Endothelial cell of umbilical vein (primary cell): Measurements from ENCODE around the gene EZH1. TPM values are rescaled to one million over a fixed set of nuclear protein-coding genes. Genes with fewer than 3 reads are reported as not detected.

Experiments used
- BruUV-seq: library from RNA; stranded (reverse); fragments of 400-500 nt; replicated peaks from 2 replicates; lab custom pipeline; 2021; lab: Mats Ljungman, UMichigan
- CTCF ChIA-PET: fragments of 300-600, 350-600 bp; sonication (Branson Sonifier 250); formaldehyde crosslinking; loops from one replicate; lab custom pipeline; 2021; ENCODE audit warnings: antibody characterized with exemption, inconsistent platforms; lab: Charles Lee
- POLR2A ChIA-PET: fragments of 300-600, 350-600 bp; sonication (Branson Sonifier 250); formaldehyde crosslinking; loops from one replicate; lab custom pipeline; 2021; ENCODE audit warnings: antibody characterized with exemption, inconsistent platforms; lab: Charles Lee
- DNase-seq: peaks from one replicate; pipeline ENCODE4 v3.0.0-alpha.2; 2011; ENCODE audit warnings: low read depth, low spot score
- FAIRE-seq: peaks from 2 replicates; lab custom pipeline; 2011; peaks lifted over from hg19 to GRCh38; lab: Jason Lieb, UNC
- H2AFZ ChIP-seq: 2 replicates; pipeline ENCODE4 v1.6.0; 2012; ENCODE audit warnings: low read depth, low read length, control low read depth, inconsistent platforms
- H3K27ac ChIP-seq: 2 replicates; pipeline ENCODE4 v1.5.1; 2011; ENCODE audit warnings: low read depth, mild to moderate bottlenecking, control low read depth, low read length, moderate library complexity; ENCODE audit not compliant: insufficient read depth
- H3K27me3 ChIP-seq, 2 experiments: 2 replicates each; pipeline versions ENCODE4 v1.6.0 to v1.6.1; 2011; ENCODE audit warnings: low read length in 2 of 2, mixed read lengths in 1 of 2; ENCODE audit not compliant: control insufficient read depth in 2 of 2, insufficient read depth in 2 of 2
- H3K36me3 ChIP-seq, 2 experiments: 2 replicates in 1 of 2; 3 replicates in 1 of 2; pipeline ENCODE4 v1.5.1; 2011; ENCODE audit warnings: low read length in 2 of 2, mild to moderate bottlenecking in 1 of 2, moderate library complexity in 1 of 2; ENCODE audit not compliant: control insufficient read depth in 2 of 2, insufficient read depth in 2 of 2; ENCODE audit errors: extremely low read depth in 1 of 2
- H3K4me1 ChIP-seq: 3 replicates; pipeline ENCODE4 v1.5.1; 2011; ENCODE audit warnings: mild to moderate bottlenecking, low read length; ENCODE audit not compliant: control insufficient read depth, insufficient read depth; ENCODE audit errors: extremely low read depth
- H3K4me2 ChIP-seq: 2 replicates; pipeline ENCODE4 v1.6.1; 2011; ENCODE audit warnings: low read length, control low read depth, mixed read lengths; ENCODE audit not compliant: insufficient read depth
- H3K4me3 ChIP-seq, 3 experiments: fragments of 200-600 bp in 1 of 3; sonication (generic), shearing (Covaris generic) in 1 of 3; replicated peaks in 1 of 3; 2 replicates each; pipeline ENCODE4 v1.5.1; 2011 to 2016; ENCODE audit warnings: control low read depth in 3 of 3, low read length in 3 of 3, mild to moderate bottlenecking in 2 of 3, inconsistent platforms in 1 of 3, low read depth in 1 of 3, moderate library complexity in 1 of 3; ENCODE audit not compliant: insufficient read depth in 1 of 3
- H3K79me2 ChIP-seq: 2 replicates; pipeline ENCODE4 v1.6.0; 2012; ENCODE audit warnings: low read length, inconsistent platforms; ENCODE audit not compliant: control insufficient read depth, insufficient read depth
- H3K9ac ChIP-seq: replicated peaks from 2 replicates; pipeline ENCODE3; 2011; ENCODE audit warnings: low read length, control low read depth; ENCODE audit not compliant: insufficient read depth; ENCODE audit errors: extremely low read depth
- H3K9me1 ChIP-seq: replicated peaks from 3 replicates; pipeline ENCODE4 v1.6.0; 2011; ENCODE audit warnings: mild to moderate bottlenecking, low read length; ENCODE audit not compliant: control insufficient read depth, insufficient read depth; ENCODE audit errors: extremely low read depth
- H3K9me3 ChIP-seq: replicated peaks from 2 replicates; pipeline ENCODE4 v1.5.1; 2012; ENCODE audit warnings: low read length, inconsistent platforms; ENCODE audit not compliant: control insufficient read depth, insufficient read depth
- H4K20me1 ChIP-seq: replicated peaks from 2 replicates; pipeline ENCODE3; 2011; ENCODE audit warnings: mild to moderate bottlenecking, low read length; ENCODE audit not compliant: control insufficient read depth, insufficient read depth; ENCODE audit errors: extremely low read depth
- CTCF ChIP-seq, 2 donors: IDR thresholded peaks; 1 replicate in 1 of 2; 2 replicates in 1 of 2; pipeline ENCODE4 v1.5.1; 2011; ENCODE audit warnings: low read length in 2 of 2, mild to moderate bottlenecking in 2 of 2, moderate library complexity in 2 of 2, control low read depth in 1 of 2, inconsistent platforms in 1 of 2, low read depth in 1 of 2; ENCODE audit not compliant: insufficient read depth in 1 of 2; ENCODE audit errors: extremely low read depth in 1 of 2
- GATA2 ChIP-seq: IDR thresholded peaks from 2 replicates; pipeline ENCODE4 v1.7.0; 2011; ENCODE audit warnings: low read depth, mild to moderate bottlenecking, moderate library complexity, mixed read lengths, low read length; ENCODE audit not compliant: insufficient read length, insufficient read depth
- MAX ChIP-seq: IDR thresholded peaks from 2 replicates; pipeline ENCODE4 v1.6.1; 2011; ENCODE audit not compliant: insufficient read depth, insufficient read length
- POLR2A ChIP-seq: IDR thresholded peaks from 2 replicates; pipeline ENCODE4 v1.6.1; 2012; ENCODE audit warnings: low read depth, mild to moderate bottlenecking, control low read depth, low read length
- POLR2AphosphoS5 ChIP-seq: IDR thresholded peaks from 2 replicates; pipeline ENCODE4 v1.6.1; 2012; ENCODE audit warnings: low read depth, mild to moderate bottlenecking, control low read depth, low read length, moderate library complexity; ENCODE audit not compliant: insufficient read depth
- dilution Hi-C: fragments of 300-500 bp; cut with MboI; formaldehyde crosslinking; loops from one replicate; pipeline ENCODE4 v1.15.0; 2019; ENCODE audit warnings: low sequenced_read_pairs; ENCODE audit not compliant: extremely low pct_ligation_motif_present
- intact Hi-C: fragments of 100-400 bp; cut with micrococcal nuclease; formaldehyde crosslinking; loops from one replicate; pipeline ENCODE4 v1.10.0; 2022
- polyA plus RNA-seq, 4 experiments: library from polyadenylated mRNA; depleted of rRNA in 3 of 4; stranded (reverse) in 3 of 4; unstranded in 1 of 4; fragments of >200 nt; gene quantifications; 2 replicates each; pipeline versions ENCODE4 v1.2.1 to v1.2.3, GENCODE V29; 2011 to 2012; ENCODE audit warnings: missing spikeins in 1 of 4
- total RNA-seq: library from RNA; stranded (reverse); gene quantifications from 2 replicates; pipeline ENCODE4 v1.2.3, GENCODE V29; 2021

The EZH1 gene
- total and polyA plus RNA-seq, 2 donors (not counting 3 experiments of a cell fraction or from before 2014, with no cell fraction given), result 31.4 to 33.7 TPM

GRCh38 chr17:42681976-42682721 is 62.7 kb downstream of the EZH1 start, which contains the start of gene CNTNAP1:
Gene CNTNAP1 (plus strand): TSS chr17:42682531. CDS start chr17:42682830, 299 bp downstream.
- intact Hi-C loops, result no loop called here
- no peaks in the 10 kb centered on the region for H3K9me1 ChIP-seq
- H3K9me3 ChIP-seq, result no peaks in the 10 kb centered on the region
- H3K4me2 ChIP-seq, result peak within 1 kb of the TSS; percentile 86
- peak within 1 kb of the TSS; percentile 7 to 48 (median 11) for H3K4me3 ChIP-seq
- dilution Hi-C loops, result no loop called here
- no TSS peak for BruUV-seq
- POLR2A ChIA-PET, result no interaction called here
- H3K27me3 ChIP-seq, result peaks cover 0 to 20% of the 10 kb centered on the region in 2 experiments
- H3K4me1 ChIP-seq, result peaks cover 41% of the 10 kb centered on the region
- no peaks in the 10 kb centered on the region for H4K20me1 ChIP-seq
- H2AFZ ChIP-seq, result peak within 1 kb of the TSS; percentile 84
- no peak within 1 kb of the TSS for H3K9ac ChIP-seq
- H3K27ac ChIP-seq, result no peak within 1 kb of the TSS
- DNase-seq (peak; percentile 74), FAIRE-seq (peak; percentile 28)
- CTCF ChIA-PET, result interaction anchor here (0.8 to 2.7 kb wide), 10 partner anchors 8 to 142 kb away, joined by 3 to 57 read pairs (median 4); partner anchors contain the start of genes BECN1, PSMC3IP, RETREG3 and TUBG1
- H3K79me2 ChIP-seq, result no peaks in the 10 kb centered on the region
- no peaks in the 10 kb centered on the region for H3K36me3 ChIP-seq
- TF ChIP-seq CTCF (IDR thresholded peaks at IDR 0.05; ENCODE audit: extremely low read depth in 1 of 2, insufficient read depth in 1 of 2, low read depth in 1 of 2, low read length in 2 of 2), result no peak
- TF ChIP-seq POLR2AphosphoS5, result peak; percentile 14
- TF ChIP-seq GATA2, result no peak
- peak; percentile 29 for TF ChIP-seq POLR2A
- no peak for TF ChIP-seq MAX
